GM19397 (cell line): Measurements from ENCODE around the gene PALLD.

Experiments used
- ATAC-seq: cut with Tn5 transposase; IDR thresholded peaks from one replicate; pipeline ENCODE4 v1.9.1; 2021; ENCODE audit warnings: mild to moderate bottlenecking, moderate library complexity; ENCODE audit not compliant: unreplicated experiment

PALLD gene

DNA sequence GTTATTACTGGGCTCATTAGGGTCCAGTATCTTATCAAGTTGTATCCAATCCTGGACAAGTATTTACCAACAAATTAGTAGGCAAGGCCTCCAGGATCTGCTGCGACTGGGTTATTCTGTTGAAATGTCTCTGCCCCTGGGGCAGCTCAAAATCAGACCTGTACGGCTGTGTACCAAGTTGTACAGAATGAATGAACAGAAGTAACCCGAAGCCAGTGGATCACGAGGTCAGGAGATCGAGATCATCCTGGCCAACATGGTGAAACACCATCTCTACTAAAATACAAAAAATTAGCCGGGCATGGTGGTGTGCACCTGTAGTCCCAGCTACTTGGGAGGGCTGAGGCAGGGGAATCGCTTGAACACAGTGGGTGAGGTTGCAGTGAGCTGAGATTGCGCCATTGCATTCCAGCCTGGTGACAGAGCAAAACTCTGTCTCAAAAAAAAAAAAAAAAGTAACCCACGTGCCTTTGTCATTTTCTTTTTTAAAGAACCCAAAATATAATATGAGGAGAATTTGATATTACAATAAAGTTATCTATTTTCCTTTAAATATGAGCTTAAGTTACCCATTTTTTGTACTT is 385.9 kb downstream of the PALLD start:
- no peak for ATAC-seq

DNA sequence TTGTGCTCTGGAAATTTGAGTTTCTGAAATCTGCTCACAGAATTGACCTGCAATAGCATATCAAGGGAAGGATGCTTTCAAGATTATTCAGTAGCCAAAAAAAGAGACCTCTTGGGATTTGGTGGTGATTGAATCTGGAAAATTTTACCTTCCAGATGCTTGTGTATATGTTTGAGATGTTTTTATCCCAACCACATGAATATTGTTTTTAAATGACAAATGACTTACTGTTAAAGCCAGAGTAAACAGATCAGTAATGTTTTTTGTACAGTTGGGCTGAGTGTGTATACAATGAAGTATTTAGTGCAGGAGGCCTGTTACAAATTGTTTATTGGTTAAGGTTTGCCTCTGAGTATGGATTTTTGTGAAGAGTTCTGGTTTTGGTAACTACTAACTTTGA is 386.7 kb downstream of the PALLD start:
- no peak for ATAC-seq

DNA sequence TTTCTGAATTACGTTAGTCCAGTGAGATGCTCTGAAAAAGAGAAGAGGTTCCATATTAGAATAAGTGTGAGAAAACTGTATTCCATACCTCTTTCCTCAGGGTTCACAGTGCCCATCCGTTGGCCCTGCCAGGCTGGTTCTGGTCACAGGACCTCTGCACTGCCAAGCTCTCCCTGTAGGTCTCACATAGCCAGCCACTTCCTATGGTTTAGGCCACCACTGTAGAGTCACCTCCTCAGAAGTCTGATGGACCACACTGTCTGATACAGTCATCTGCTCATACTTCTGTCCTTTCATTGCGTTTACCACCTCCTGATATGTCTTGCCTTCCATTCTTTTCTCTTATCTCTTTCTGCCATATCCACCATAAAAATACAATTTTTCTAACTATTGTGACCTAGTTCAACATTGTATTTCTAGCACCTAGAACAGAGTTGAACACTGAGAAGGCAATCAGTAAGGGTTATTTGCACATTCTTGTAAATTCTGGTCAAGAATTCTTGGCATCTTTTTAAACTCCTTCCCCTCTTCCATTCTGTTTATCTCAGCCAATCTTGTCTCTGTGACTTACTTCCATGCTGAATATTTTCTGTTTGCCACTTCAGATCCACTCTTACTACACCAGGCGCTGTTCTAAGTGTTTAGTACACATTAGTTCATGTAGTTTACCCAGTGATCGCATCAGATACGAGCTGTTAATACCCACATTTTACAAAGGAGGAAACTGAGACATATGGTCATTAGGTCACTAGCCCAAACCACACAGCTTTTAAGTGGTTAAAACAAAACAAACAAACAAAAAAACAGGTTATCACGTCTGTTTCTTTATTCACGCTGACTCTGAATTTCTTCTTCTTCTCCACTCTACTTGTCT is 387.6 kb downstream of the PALLD start:
- ATAC-seq = no peak

DNA sequence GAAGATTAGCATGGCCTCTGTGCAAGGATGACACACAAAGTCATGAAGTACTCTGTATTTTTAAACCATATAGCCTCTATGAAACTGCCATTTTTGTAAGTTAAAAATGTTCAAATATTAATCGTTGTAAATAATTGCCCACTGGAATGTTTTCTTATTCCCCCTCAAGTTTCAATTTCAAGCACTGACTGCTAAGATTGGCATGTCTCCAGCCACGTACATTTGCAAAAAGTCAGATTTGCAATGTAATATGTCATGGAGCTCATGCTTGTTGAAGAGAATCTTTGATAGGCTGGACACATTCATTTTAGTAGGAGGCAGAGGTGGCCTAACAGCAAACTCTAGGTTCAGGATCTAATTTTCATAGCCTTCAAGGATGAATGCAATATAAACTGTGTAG is 388.5 kb downstream of the PALLD start:
- ATAC-seq = no peak

- ATAC-seq = no peak
These were observed 389.5 kb downstream of the PALLD start for GRCh38 chr4:168886351-168886750.

- no peak for ATAC-seq
These were observed 391.0 kb downstream of the PALLD start for GRCh38 chr4:168887809-168888208.

DNA sequence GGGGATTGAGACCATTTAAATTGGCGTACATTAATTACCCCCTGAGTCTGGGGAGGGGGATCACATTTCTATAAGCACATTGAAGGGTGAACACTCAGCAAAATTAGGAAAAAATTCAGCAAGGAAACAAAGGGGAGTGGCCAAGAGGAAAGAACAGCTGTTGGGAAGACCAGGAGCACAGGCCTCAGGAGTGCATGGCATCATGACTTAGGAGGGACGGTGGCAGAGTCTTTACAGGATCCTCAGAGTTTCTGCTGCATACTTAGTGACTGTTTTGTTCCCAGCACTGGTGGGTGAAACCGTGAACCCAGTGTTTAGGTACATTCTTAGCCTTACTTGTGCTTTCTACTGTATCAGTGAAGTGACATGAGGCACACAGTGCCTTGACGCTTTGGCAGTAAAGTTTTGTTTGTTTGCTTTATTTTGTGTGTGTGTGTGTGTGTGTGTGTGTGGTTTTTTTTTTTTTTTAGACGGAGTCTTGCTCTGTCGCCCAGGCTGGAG is 391.9 kb downstream of the PALLD start:
- ATAC-seq = no peak

DNA sequence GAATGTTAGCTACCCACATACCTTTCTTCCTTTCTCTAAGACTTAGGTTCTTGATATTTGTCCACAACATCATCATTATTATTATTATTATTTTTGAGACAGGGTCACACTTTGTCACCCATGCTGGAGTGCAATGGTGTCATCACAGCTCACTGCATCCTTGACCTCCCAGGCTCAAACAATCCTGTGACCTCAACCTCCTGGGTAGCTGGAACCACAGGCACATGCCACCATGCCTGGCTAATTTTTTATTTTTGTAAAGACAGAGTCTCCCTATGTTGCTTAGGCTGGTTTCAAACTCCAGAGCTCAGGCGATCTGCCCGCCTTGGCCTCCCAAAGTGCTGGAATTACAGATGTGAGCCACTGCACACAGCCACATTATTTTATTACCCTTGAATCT is 394.2 kb downstream of the PALLD start:
- no peak for ATAC-seq

- no peak for ATAC-seq
These were observed 394.8 kb downstream of the PALLD start for GRCh38 chr4:168891688-168892087.

DNA sequence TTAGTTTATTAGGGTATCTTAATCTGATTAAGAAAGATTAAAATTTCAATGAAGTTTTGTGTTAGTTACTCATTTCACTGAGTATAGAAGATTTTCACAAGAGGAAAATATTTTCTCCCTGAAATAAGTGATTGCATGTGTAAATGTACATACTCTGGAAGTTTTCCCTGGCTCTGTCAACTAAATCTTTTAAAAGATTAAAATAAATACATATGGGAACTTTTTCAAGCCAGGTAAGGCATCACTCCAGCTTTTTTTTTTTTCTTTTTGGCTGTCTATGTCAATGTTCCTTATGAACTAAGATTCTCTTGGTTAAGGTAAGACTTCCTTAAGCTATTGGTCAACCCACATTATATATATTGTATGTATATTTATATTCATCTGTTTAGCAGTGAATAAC is 395.6 kb downstream of the PALLD start:
- no peak for ATAC-seq

GRCh38 chr4:168893205-168893604 is 396.4 kb downstream of the PALLD start:
- no peak for ATAC-seq

- ATAC-seq = no peak
These were observed 397.0 kb downstream of the PALLD start for GRCh38 chr4:168893807-168894206.

DNA sequence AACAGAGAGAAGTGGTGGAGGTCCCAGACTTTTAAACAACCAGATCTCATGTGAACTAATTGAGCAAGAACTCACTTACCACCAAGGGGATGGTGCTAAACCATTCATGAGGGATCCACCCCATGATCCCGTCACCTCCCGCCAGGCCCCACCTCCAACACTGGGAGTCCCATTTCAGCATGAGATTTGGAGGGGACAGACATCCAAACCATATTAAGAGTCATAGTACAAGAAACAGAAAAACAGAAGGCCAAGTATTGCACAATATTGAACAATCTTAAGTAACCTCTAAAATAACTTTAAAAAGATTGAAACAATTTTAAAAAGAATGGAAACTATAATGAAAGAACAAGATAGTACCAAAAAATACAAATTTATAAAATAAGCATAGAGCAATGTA is 403.2 kb downstream of the PALLD start:
- no peak for ATAC-seq

GRCh38 chr4:168907119-168907698 is 410.4 kb downstream of the PALLD start:
- no peak for ATAC-seq

- no peak for ATAC-seq
These were observed 411.2 kb downstream of the PALLD start for GRCh38 chr4:168908093-168908492.

- ATAC-seq = no peak
These were observed 412.0 kb downstream of the PALLD start for GRCh38 chr4:168908851-168909273.

DNA sequence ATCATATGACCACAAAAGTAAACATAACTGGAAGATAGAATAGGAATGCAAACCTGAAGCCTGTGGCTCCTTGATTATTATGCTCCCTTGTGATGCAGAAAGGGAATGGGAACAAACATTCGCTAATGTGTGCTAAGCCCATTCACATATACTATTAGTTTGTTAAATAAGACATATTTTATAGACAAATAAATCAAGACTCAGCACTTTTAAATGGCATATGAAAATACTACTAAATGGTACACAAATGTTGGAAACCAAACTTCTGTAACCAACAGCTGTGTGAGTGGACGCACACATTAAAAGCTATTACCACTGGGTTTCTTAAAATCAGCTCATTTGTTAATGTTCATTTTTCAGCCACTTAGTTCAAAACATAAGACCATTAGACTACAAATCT is 417.2 kb downstream of the PALLD start:
- no peak for ATAC-seq

DNA sequence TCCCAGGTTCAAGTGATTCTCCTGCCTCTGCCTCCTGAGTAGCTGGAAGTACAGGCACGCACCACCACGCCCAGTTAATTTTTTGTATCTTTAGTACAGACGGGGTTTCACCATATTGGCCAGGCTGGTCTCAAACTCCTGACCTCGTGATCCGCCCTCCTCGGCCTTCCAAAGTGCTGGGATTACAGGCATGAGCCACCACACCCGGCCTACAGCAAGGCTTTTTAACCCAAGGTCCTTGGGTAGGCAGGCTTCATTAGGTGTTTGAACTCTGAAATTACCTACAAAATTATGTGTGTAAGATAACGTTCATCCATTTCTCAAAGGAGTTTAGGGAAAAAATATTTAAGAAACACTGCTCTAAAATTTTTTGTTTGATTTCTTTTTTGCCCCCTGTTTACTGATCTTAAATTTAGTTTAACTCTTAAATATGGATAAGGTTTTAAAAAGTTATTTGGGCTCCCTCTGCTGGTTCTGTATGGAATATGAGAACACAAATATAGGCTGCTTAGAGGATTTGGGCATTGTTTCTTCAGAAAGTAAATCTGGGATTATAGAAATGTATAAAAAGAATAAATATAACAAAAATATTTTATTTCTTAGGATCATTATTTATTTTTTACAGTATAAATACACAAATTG is 420.4 kb downstream of the PALLD start:
- no peak for ATAC-seq

GRCh38 chr4:168919706-168920324 is 423.0 kb downstream of the PALLD start:
- ATAC-seq = no peak

DNA sequence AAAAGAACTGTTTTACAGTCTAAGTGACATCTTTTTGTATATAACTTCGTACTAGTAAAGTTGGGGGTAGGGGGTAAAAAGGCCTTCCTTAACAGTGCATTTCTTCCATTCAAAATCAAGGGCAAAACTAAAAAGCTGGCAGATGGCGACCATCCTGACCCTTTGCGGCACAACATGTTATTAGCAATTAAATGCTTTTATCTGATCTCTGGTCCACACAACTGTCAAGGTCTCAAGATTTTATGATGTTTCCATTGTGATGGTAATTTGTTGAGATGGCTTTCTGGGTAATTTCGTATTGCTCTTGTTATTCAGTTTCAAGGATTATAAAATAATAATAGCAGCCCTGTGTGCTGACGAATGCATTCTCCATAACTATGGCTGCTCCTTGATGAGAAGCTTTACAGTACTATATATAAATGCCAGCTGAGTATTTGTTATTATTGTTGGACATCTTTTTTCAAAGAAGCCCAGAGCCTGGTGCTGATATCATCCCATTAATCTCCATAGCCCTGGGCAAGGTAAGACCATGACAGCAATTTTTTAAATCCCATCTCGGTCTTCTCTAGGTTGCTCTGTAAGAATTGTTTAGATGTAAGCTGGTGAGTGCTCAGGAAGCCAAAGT is 423.7 kb downstream of the PALLD start:
- no peak for ATAC-seq
